Adrenal gland (tissue), 5 donors: Measurements from ENCODE around the gene MRPL10.

Source experiments
- CTCF ChIP-seq, 6 experiments: fragments of 450-650 bp in 4 of 6; fragments of 200-600 bp in 2 of 6; sonication (generic) in 1 of 6; IDR thresholded peaks; 1 replicate in 5 of 6; 2 replicates in 1 of 6; pipeline versions ENCODE4 v1.5.1 to v1.8.0; 2016 to 2021; ENCODE audit warnings: antibody characterized with exemption in 6 of 6, mild to moderate bottlenecking in 2 of 6, moderate library complexity in 1 of 6
- POLR2A ChIP-seq, 2 donors: fragments of 450-650 bp; IDR thresholded peaks; one replicate each; pipeline ENCODE4 v1.6.1; 2017; ENCODE audit warnings: antibody characterized with exemption in 2 of 2, mild to moderate bottlenecking in 2 of 2, moderate library complexity in 1 of 2
- donor health status: DM: no; HTN: no; CAD: no.

GRCh38 chr17:47801176-47801765 lies 30.1 kb downstream of the MRPL10 start:
- TF ChIP-seq POLR2A (IDR thresholded peaks at IDR 0.05) (no peak), CTCF (IDR thresholded peaks at IDR 0.05) (no peak)
